Medulla oblongata (tissue), 1 donor: ENCODE measurements around the gene SEC14L3.
A peak's percentile ranks its signal among the peaks of the same experiment; 100 is the strongest.

Experiments used
- DNase-seq: peaks from one replicate; pipeline ENCODE4 v3.0.0-alpha.2; 2015; ENCODE audit errors: extremely low spot score

SEC14L3 gene

GRCh38 chr22:30423301-30423958 lies 48.4 kb downstream of the SEC14L3 start:
- no peak for DNase-seq

GRCh38 chr22:30422481-30423300 lies 49.1 kb downstream of the SEC14L3 start:
- peak; percentile 83 for DNase-seq

- no peak for DNase-seq
Observed at GRCh38 chr22:30421695-30422480, 49.9 kb downstream of the SEC14L3 start.

GRCh38 chr22:30420347-30421125 lies 51.3 kb downstream of the SEC14L3 start:
- DNase-seq = peak; percentile 36

GRCh38 chr22:30416837-30417236 lies 55.0 kb downstream of the SEC14L3 start:
- DNase-seq = no peak

- no peak for DNase-seq
Observed at GRCh38 chr22:30416403-30416802, 55.4 kb downstream of the SEC14L3 start.

- no peak for DNase-seq
Observed at GRCh38 chr22:30414525-30415047, 57.2 kb downstream of the SEC14L3 start.

GRCh38 chr22:30413745-30414524 lies 57.9 kb downstream of the SEC14L3 start:
- no peak for DNase-seq

GRCh38 chr22:30413001-30413400 lies 58.8 kb downstream of the SEC14L3 start:
- DNase-seq = no peak

- no peak for DNase-seq
Observed at GRCh38 chr22:30411780-30412179, 60.0 kb downstream of the SEC14L3 start.
